Stimulated activated CD4-positive, alpha-beta T cell treated with anti-CD3 and anti-CD28 coated beads, Interleukin-4, amount 100 ng/mL, for 4 hours (primary cell): Measurements from ENCODE around the gene KLHDC4.
"Not testable (repeated sequence)": the region's sequence is repeated elsewhere in the genome, so short reads cannot be mapped to it uniquely, and the experiment has no call there.

Experiments used
- DNase-seq, 2 experiments: peaks; one replicate each; pipeline ENCODE4 v3.0.0-alpha.2; 2020

The KLHDC4 gene

DNA sequence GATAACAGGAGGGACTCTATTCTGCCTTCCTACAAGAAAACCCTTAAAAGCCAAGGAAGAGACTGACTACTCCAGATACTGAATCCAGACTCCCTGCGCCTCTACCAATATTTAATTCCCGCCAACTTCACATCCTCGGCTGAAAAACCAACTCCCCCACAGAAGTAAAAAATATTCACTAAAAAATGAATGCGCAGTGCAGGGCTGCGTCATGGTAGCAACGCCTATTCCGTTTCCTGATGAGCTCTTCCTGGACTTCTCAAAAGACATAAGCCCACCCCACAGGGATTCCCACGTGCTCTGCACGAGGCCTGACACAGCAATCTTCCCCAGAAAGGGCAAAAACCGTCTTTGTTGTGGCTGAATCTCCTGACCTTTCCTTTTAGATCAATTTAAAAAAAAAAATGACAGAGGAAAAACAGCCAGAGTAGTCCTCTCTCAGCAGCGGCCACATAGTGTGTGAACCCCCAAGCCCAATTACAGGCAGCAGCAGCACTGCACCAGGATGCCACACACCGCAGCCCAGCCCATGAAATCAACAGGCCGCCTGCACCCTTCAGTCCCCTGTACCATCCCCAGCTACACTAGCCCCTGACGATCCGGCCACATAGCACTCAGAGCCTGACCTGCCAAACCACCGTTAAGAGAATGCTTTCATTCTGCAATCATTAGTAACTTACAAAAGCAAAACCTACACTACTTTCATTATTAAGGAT lies 23.9 kb downstream of the KLHDC4 start:
- DNase-seq: no peak

DNA sequence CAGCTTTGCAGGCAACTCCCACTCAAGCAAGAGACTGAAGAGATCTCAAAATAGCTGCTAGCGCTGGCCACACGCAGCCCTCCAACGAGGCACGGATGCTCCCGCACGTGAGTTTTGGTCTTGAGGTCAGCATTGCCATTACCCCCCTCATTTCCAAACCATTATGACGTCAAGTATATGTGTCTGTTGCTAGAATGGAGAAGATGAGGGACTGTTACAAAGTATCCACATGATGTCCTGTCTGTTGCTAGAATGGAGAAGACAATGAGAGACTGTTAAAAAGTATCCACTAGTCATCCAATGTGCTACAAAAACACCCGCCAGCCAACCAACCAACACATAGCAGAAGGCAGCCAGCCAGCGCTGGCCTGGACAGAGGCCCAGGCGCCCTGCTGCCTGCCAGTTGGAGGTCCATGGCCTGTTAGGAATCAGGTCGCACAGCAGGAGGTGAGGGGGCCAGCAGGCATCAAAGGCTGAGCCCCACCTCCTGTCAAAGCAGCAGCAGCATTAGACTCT lies 24.8 kb downstream of the KLHDC4 start:
- no peak for DNase-seq

DNA sequence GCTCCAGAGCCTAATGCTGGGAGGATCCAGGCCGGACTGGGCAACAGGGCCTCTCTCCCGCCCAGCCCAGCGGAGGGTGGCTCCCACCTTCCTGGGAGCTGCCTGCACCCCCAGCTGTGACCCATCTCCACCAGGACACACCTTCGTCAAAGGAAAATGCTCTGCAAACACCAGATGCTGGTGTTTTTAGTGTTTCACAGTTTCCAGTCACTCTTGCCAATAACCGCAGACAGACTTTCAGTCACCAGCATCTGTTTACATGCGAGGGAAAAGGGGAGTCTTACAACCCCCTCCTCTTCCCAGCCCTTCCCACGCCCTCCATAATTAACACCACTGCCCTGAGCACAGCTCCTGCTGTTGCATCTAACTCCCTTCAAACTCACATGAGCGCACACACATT lies 25.3 kb downstream of the KLHDC4 start:
- DNase-seq: no peak

DNA sequence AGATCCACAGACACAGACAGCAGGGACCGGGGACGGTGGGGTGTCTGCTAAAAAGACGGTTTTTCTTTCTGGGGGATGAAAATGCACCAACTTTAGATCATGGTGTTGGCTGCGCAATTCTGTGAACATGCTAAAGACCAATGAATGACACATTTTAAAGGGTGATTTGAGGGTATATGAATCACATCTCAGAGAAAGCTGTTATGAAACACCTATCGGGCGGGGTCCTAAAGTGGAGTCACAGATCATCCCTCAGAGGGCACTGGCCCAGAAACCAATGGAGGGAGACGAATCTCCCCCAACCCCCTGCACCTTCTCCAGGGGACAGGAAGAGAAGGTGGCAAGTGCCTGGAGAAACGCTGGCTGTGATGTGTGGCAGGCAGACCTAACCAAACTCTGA lies 26.0 kb downstream of the KLHDC4 start:
- DNase-seq: no peak

DNA sequence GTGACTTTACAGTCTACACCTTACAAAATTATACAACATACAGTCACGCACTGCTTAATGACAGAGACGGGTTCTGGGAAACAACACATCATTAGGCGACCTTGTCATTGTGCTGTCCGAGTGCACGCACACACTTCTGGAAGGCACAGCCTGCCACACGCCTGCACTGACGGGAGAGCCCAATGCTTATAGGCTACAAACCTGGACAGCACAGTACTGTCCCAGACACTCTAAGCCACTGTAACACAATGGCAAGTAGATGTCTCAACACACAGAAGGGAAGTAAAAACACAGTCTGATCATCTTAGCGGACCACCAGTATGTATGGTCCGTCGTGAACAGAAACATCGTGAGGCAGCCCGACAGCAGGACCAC lies 29.8 kb downstream of the KLHDC4 start:
- no peak for DNase-seq

DNA sequence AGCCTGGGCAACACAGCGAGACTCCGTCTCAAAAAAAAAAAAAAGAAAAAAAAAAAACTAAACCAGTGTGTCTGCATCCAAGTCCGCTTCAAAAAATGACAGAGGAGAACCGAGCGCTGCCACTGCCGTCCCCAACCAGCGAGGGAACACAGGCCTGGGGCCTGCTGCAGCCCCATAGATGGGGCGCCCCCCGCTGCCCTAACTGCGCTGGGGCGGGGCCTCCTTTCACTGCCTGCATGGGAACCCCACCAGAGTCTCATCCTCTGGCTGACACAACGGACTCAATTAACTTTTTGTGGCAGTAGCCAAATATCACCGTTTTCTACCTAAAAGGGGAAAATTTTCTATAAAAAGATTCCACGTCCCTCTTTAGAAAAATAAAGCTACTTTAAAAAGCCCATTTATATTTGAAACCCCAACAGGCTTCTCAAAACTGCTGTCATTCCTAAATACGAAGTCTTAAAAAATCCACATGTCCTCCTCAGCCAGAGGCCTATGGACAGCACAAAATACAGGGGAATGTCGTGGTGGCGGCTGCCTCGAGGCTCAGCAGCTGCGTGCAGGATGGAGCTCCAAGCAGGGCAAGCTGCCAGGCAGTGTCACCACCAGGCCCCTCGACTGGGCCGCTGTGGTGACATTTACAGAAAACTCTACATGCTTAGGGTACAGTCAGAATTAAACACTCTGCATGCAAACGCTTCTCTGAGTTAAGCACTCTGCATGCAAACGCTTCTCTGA lies 30.3 kb downstream of the KLHDC4 start:
- DNase-seq: no peak

DNA sequence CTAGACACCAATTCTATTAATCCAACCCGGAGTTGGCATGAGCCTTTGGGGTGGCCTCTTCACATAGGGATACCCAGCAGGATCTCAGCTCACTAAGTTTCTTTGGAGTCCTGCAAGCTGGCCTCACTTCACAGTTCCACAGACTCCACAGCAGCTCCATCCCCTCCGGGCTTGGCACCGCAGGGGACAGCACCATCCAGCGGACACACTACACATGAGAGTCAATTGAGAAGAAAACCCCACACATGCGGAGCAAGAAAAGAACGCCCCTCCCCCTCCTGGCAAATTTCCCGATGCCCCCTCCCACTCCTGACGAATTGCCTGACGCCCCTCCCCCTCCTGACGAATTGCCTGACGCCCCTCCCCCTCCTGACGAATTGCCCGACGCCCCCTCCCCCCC lies 31.1 kb downstream of the KLHDC4 start:
- no peak for DNase-seq

DNA sequence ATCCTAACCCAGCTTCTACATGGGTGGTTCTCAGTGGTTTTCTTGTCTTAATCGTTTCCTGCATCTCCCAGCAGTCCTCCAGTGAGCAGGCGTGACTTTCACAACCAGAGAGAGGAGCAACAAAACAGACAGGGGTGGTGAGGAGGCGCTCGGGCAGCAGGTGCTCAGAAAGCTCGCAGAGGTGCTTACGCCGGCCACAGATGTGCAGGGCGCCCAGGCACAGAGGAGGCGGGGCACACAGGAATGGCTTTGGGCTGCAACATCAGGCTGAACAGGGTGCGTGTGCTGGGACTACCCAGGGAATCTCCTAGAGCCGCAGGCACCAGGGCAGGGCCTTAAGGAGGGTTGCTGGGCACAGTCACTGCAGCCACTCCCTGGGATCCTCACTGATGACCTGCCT lies 32.6 kb downstream of the KLHDC4 start:
- no peak for DNase-seq

DNA sequence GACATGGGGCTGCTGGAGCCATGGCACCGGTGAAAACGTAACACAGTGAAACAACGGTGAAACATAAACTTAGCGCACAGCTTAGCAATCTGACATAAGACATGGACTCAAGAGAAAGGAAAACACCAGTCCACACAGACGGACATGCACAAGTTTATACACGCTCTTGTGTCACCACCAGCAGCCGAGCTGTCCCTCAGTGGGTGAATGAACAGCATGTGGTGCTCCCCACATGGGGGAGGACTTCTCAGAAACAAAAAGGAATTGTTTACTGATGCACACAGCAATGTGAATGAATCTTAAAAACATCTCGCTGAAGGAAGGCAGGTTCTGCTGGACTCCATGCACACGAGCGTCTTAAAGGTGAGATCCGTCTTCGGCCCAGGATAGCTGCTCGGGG lies 34.2 kb downstream of the KLHDC4 start:
- DNase-seq: no peak

DNA sequence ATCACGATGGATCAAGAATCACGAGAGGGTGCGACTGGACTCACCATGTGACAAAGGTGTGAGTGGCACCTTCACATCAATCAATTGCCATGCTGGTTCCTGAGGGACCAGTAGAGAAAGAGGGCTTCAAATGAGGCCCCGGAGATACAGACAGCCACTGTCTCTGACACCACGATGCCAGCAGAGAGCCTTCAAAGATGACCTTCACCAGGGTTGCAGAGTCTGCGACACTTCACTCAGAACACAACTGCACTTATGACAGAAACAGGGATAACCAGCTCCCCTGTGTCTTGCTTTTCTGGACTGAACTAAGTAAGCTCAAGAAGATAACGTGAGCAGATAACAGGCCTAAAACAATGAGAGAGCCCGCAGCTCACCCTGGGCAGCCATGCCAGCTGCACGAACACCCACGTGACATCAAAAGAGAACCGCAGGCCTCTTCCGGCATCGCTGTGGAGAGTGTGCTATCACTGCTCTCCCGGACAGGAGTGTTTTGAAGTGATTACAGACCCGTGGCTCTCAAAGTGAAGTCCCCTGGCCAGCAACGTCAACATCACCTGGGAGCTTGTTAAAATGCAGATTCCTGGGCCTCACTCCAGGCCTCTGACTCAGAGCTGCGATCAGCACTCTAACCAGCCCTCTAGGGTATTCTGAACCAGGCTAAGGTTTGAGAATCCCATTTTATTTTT lies 36.4 kb downstream of the KLHDC4 start:
- no peak for DNase-seq

DNA sequence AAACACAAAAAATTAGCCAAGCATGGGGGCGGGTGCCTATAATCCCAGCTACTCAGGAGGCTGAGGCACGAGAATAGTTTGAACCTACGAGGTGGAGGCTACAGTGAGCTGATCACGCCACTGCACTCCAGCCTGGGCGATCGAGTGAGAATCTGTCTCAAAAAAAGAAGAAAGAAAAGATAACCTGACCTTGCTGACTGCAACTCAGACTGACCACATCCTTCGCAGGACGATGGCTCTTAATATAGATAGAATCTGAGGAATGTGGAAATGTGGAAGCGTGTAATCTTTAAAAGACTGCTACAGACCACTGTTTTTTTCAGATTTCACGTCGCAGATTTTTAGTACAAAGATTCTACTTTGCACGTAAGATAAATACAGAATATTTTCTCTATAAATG lies 37.8 kb downstream of the KLHDC4 start:
- no peak for DNase-seq

DNA sequence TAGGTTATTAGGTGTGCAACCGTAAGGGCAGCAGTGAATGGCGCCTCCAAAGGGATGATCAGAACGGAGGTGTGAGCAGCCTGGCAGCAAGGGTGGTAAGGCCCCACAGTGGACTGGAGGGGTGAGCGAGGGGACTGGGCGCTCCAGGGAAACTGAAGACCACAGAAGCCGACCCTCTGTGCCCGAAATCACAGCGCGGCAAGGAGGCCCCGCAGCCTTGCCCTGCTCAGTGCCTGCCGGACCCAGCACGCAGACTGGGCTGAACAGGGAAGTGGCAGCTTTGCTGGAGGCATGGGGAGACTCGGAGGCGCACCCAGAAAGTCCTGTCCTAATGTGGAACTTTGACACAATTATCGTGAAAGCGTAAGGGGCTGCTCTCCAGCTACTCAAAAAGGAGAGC lies 38.4 kb downstream of the KLHDC4 start:
- DNase-seq: no peak

DNA sequence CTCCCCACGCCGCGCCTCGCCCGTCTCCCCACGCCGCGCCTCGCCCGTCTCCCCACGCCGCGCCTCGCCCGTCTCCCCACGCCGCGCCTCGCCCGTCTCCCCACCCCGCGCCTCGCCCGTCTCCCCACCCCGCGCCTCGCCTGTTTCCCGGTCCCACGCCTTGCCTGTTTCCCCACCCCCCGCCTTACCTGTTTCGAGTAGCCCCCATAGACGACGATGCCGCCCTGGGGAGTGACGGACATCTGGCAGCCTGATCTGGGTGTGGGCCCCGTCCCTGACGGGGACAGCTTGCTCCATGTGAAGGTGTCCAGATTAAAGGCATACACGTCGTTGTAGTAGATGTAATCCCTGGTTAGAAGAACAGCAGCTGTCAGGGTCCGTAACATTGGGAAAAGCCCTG lies 39.2 kb downstream of the KLHDC4 start:
- not testable (repeated sequence) for DNase-seq

DNA sequence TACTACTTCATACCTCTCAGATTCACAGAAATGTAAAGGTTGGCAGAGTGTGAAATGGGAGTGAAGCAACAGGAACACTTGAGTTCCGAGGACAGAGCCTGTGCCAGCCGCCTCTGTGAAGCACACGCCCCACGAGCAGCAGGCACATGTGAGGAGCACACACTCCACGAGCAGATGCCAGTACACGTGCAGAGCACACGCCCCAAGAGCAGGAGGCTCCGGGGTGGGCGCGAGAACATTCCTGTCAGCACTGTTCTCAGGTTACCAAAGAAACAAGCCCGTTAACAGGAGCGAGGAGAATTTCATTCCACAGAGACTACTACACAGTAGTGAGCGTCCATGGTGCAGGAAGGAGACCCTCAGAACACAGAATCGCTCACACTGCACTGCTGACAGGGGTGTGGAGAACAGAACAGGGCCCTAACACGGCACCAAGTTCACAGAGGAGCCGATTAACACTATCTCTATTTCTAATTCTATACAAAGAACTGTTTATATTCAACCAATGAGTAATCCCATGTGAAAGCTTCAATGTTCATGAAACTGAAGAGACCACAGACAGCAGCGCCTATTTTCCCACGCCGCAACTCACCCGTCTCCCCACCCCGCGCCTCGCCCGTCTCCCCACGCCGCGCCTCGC lies 40.1 kb downstream of the KLHDC4 start:
- DNase-seq: no peak

DNA sequence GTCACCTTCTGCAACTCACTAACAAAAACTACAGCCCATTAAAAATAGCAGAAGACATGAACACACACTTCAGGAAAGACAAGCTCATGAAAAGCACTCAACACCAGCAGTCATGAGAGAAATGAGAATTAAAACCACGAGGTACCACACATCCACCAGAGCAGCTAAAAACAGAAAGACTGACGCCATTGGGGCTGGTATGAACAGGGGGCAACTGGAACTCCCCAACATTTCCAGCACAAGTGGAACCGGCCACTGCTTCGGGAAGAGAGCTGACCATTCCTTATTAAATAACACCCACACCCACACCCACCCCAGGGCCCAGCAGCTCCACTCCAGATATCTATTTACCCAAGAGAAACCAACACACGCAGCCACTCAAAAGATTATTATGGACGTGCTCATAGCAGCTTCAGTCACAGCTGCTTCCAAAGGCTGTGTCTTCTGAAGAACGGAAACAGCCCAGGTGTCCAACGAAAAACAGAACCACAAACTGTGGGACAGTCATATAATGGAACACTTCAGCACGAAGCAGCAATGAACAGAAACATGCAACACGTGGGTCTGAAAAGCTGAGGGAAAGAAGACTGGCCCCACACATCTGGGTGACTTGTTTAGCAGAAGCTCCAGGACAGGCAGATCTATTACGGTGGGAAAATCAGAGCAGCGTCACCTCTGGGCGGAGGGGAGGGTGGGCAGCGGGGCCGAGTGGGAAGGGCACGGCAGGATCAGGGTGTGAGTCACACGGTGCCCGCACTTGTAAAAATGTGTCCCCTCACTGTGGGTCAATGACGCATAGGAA lies 41.1 kb downstream of the KLHDC4 start:
- no peak for DNase-seq

DNA sequence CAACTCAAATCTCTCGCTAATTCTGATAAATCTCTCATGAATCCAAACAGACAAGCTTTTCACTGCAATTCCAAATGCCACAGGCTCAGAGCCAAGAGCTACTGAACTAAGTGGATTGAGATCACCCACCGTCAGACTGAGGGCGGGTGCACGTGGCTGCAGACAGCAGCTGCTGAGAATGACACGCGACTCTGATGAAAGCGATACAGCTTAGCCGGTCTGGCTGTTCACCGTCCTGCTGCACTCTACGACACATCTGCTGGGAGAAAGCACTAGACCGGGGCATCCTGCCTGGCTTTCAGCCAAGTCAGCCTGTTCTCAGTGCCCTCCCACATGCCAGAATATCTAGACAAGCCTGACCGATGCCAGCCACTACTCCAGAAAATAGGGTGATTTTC lies 42.6 kb downstream of the KLHDC4 start:
- no peak for DNase-seq

DNA sequence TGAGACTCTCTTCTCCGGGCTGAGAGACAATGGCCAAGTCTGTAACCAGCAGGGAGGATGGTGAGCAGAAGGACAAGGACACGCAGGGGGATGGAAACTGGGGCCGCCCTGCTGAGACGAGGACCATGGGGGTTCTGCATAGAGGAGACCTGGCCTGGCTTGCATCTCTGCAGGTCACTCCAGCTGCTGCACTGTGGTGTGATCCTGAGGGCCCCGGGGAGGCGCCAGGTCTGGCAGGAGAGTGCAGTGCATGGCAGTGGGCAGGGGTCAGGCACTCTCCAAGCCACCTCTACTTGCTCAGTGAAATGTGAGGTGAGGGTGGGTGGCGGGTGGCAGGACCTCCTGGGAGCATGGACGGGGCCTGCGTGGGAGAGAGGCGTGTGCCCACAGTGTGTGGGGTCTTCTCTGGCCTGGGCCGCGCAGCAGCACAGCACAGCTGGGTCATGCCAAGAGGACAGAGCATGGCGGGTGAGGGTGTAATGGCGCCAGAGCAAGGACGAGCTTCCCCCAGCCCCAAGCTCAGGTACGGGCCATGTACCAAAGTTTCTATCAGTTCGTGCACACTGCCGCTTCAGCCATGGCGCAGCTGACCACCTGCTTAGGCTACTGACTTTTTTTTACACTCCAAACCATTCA lies 43.1 kb downstream of the KLHDC4 start:
- DNase-seq: no peak

DNA sequence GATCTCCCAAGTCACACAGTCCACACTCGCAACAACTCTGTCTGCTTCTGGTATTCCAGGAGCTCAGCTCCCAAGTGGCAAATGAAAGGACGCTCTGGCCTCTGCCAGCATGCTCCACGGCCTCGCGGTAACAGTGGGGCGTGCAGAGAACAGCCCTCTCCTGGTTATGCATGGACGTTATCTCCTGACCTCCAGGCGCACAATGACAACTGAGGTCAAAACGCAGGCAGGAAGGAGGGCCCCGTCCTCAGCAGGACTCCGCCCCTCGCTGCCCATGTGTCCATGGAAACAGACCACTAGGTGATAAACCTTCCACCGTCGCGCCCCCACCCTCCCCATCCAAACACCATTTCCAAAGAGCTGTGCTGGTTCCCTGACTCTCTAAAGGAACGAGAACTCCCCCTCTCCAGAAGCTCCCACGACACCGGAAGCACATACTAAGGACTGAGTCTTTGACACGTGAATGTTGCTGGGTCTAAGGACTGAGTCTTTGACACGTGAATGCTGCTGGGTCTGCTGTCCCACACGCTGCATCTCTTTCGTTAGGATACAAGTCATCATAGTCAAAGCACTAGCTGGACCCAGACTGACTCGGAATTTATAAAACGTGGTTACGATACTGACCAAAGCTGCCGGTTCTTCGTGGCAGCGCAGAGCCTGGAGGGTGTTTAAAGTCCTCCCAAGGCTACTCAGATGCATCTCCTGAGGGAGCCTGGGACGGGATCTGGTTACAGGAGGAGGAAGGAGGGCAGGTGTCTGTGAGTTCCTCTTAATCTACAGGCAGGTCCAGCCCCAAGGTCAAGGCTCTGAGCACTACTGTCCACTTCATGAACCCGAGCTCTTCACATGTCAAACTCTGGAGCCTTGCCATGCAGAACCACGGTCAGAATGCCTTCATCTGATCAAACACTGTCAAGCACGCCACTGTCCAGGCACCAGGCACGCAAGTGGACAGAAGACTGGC lies 43.9 kb downstream of the KLHDC4 start:
- DNase-seq: no peak

DNA sequence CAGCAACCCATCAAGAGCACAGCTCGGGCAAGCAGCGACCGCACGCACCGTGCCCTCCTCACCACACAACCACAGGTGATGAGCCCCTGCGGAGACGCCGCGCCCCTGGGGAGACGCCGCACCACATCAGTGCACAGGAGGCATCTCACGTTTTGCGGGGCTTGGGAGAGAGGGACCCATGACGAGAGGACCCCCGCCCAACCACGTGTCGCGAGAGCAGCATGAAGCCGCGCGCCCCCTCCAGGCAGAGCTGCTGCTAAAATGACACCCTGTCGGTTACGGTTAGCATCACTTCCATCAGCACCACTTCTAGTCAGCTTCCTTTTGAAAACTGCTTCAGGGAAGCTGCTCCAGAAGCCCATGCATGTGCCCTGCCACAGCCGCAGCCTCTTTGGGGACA lies 45.3 kb downstream of the KLHDC4 start:
- no peak for DNase-seq

DNA sequence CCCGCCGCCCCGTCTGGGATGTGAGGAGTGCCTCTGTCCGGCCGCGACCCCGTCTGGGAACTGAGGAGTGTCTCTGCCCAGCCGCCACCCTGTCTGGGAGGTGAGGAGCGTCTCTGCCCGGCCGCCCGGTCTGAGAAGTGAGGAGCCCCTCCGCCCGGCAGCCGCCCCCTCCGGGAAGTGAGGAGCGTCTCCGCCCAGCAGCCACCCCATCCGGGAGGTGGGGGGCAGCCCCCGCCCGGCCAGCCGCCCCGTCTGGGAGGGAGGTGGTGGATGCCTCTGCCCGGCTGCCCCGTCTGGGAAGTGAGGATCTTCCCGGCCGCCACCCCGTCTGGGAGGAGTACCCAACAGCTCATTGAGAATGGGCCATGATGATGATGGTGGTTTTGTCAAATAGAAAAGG lies 47.0 kb downstream of the KLHDC4 start:
- not testable (repeated sequence) for DNase-seq

DNA sequence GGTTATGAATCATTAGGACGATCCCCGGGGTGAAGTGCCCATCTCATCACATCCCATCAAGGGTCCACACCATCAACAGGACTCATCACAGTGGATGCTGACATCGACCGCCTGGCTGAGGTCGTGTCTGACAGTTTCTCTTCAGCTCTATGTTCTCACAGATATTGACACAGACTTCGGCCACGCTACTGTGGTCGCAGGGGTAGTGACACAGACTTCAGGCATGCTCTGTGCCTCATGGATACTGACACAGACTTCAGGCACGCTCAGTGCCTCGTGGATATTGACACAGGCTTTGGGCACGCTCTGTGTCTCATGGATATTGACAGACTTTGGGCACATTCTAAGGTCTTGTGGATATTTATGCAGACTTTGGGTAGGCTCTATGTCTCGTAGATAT lies 50.1 kb downstream of the KLHDC4 start:
- DNase-seq: no peak
